Neural progenitor cell (in vitro differentiated cells): ENCODE results near the gene UPF2.

Source experiments
- CTCF ChIP-seq: fragments of 200-600 bp; sonication (generic); IDR thresholded peaks from 2 replicates; pipeline ENCODE4 v1.5.1; 2017; ENCODE audit warnings: antibody characterized with exemption, mild to moderate bottlenecking
- EZH2 ChIP-seq: fragments of 200-600 bp; sonication (generic); IDR thresholded peaks from 2 replicates; pipeline ENCODE4 v1.6.1; 2017; ENCODE audit warnings: antibody characterized with exemption, mild to moderate bottlenecking, moderate library complexity
- EZH2phosphoT487 ChIP-seq: fragments of 200-600 bp; sonication (generic); IDR thresholded peaks from 2 replicates; pipeline ENCODE4 v1.6.1; 2017; ENCODE audit warnings: antibody characterized with exemption

- TF ChIP-seq EZH2 (no peak), CTCF (no peak), EZH2phosphoT487 (no peak)
Observed at GRCh38 chr10:11910102-11910501, 132.5 kb downstream of the UPF2 start.
